ENCODE results near the gene PLEKHM2.

The PLEKHM2 gene

GRCh38 chr1:15727866-15728534, 43.9 kb downstream of the PLEKHM2 start:
- no peak for FAIRE-seq

GRCh38 chr1:15728937-15729657, 45.0 kb downstream of the PLEKHM2 start:
- no peak for FAIRE-seq

GRCh38 chr1:15730423-15730822, 46.3 kb downstream of the PLEKHM2 start:
- no peak for FAIRE-seq

GRCh38 chr1:15730936-15731335, 46.8 kb downstream of the PLEKHM2 start:
- no peak for FAIRE-seq

GRCh38 chr1:15731735-15732685, 47.9 kb downstream of the PLEKHM2 start:
- no peak for FAIRE-seq

GRCh38 chr1:15732686-15733081, 48.6 kb downstream of the PLEKHM2 start:
- no peak for FAIRE-seq

- no peak for FAIRE-seq
Measured at GRCh38 chr1:15733218-15733725, 49.2 kb downstream of the PLEKHM2 start.

- FAIRE-seq, result no peak
Measured at GRCh38 chr1:15733726-15734226, 49.7 kb downstream of the PLEKHM2 start.

GRCh38 chr1:15734296-15734695, 50.2 kb downstream of the PLEKHM2 start:
- FAIRE-seq, result no peak

GRCh38 chr1:15734901-15735300, 50.8 kb downstream of the PLEKHM2 start:
- FAIRE-seq, result no peak

GRCh38 chr1:15735304-15736037, 51.4 kb downstream of the PLEKHM2 start:
- FAIRE-seq, result no peak

- FAIRE-seq, result no peak
Measured at GRCh38 chr1:15736038-15736891, 52.1 kb downstream of the PLEKHM2 start, which contains the start of gene SLC25A34. Gene SLC25A34, plus strand, starts transcription at chr1:15736258. Its CDS starts 228 bp downstream, at chr1:15736486.

GRCh38 chr1:15736892-15737261, 52.8 kb downstream of the PLEKHM2 start:
- no peak for FAIRE-seq

- no peak for FAIRE-seq
Measured at GRCh38 chr1:15737324-15738319, 53.5 kb downstream of the PLEKHM2 start.

GRCh38 chr1:15738416-15739113, 54.4 kb downstream of the PLEKHM2 start:
- FAIRE-seq, result no peak

GRCh38 chr1:15739259-15739658, 55.1 kb downstream of the PLEKHM2 start:
- no peak for FAIRE-seq

GRCh38 chr1:15739745-15740144, 55.6 kb downstream of the PLEKHM2 start:
- no peak for FAIRE-seq

- FAIRE-seq, result no peak
Measured at GRCh38 chr1:15740924-15741850, 57.1 kb downstream of the PLEKHM2 start.

Measured in endometrium (tissue), 2 donors.